Measurements from ENCODE around the gene SH3BP4. TPM values are rescaled to one million over a fixed set of nuclear protein-coding genes. Genes with fewer than 3 reads are reported as not detected.

SH3BP4 gene
- total and polyA plus RNA-seq, 4 donors: 4.1 to 18.4 (median 12.2) TPM

DNA sequence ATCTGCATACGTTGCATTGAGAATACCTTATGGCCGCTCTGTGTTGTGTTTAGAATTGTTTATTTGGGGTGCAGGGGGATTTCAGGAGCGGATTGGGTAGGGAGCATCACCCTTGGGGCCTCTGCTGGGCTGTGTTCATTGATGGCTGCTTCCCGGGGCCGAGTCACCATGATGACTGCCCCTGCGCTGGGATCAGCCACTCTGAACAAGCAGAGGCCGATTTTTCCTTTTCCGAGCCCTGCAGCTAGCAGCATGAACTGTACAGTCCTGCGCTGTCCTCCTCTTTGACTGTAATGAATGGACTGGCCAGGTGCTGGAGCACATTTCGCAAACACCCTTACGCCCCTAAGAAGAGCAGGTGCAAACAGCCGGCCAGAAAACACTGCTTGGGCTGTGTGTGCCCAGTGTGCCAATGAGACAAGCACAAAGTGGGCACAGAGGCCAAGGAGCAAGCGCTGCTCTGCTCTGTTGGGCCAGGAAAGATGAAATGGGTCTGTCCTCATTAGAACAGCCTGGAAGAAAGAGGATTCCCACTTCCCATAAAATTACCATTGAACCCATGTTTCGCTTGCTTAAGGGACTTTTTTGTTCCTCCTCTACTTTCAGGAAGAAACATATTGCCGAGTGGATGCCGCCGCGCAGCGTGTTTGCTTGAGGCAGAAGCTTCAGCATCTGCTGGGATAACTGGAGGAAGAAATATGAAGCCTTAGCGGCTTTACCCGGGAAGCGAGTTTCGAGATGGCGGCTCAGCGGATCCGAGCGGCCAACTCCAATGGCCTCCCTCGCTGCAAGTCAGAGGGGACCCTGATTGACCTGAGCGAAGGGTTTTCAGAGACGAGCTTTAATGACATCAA is 82.7 kb downstream of the SH3BP4 start:
- H3K27me3 ChIP-seq (ENCODE audit: control insufficient read depth in 4 of 4, insufficient read depth in 4 of 4, low read length in 3 of 4): no peaks in the 10 kb centered on the region
- WGBS: 95% methylated on average over 30 of the region's 30 CpGs
- peaks cover 0 to 12% (median 7%) of the 10 kb centered on the region in 4 donors for H3K36me3 ChIP-seq (ENCODE audit: control insufficient read depth in 4 of 4, insufficient read depth in 3 of 4, low read depth in 1 of 4, low read length in 3 of 4)
- no peaks in the 10 kb centered on the region for H3K9me3 ChIP-seq (ENCODE audit: control insufficient read depth in 4 of 4, low read length in 3 of 4)
- no peaks in the 10 kb centered on the region for H3K4me1 ChIP-seq (ENCODE audit: control insufficient read depth in 4 of 4, insufficient read depth in 4 of 4, low read length in 3 of 4)
- TF ChIP-seq SP1 (IDR thresholded peaks at IDR 0.05) (no peak), TAF1 (conservative IDR thresholded peaks at IDR 0.05) (no peak), YY1 (IDR thresholded peaks at IDR 0.05) (no peak)
- no peak overlapping the region for H3K9ac ChIP-seq (ENCODE audit: low read depth in 1 of 2, low read length in 2 of 2)
- H3K27ac ChIP-seq (ENCODE audit: low read depth in 1 of 2, low read length in 2 of 2): no peak overlapping the region
- DNase-seq (ENCODE audit: low spot score): no peak
- no peak overlapping the region for H3K4me3 ChIP-seq (ENCODE audit: low read depth in 1 of 3, low read length in 3 of 3)

DNA sequence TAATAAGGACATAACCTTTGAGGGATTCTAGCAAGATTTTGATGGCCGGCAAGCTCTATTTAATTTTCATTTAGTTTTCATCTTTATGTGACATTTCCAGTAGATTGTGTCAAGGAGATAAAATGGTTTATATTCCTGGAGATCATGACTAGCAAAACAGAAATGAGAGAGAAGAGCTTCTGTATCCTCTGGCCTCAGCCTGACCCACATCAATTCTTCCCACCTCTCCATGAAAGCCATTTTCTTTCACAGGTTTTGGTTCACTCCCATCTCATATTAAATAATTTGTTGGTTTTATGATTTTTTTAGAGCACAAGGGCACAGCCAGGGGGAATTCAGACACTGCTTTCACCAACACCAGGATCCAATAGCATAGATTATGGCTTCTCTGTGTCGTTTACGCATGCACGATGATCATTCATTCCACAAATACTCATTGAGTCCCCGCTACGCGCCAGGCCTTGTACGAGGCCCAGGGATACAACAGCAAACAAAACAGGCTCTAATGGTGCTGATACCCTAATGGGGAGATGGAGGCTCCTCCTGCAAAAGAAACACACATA is 85.9 kb downstream of the SH3BP4 start:
- TF ChIP-seq RAD21 (IDR thresholded peaks at IDR 0.05) (no peak), RXRA (IDR thresholded peaks at IDR 0.05) (no peak), NR2F2 (IDR thresholded peaks at IDR 0.05) (no peak), JUND (IDR thresholded peaks at IDR 0.05) (no peak), HNF4G (IDR thresholded peaks at IDR 0.05) (no peak), TAF1 (conservative IDR thresholded peaks at IDR 0.05) (no peak), GABPA (IDR thresholded peaks at IDR 0.05 in 1 of 2, conservative IDR thresholded peaks at IDR 0.05 in 1 of 2) (no peak), SP1 (IDR thresholded peaks at IDR 0.05) (no peak), HNF4A (conservative IDR thresholded peaks at IDR 0.05) (no peak), FOXA2 (IDR thresholded peaks at IDR 0.05) (no peak), YY1 (IDR thresholded peaks at IDR 0.05) (no peak), EGR1 (IDR thresholded peaks at IDR 0.05; ENCODE audit: low read depth in 2 of 2) (no peak)
- TF ChIP-seq, protein P1, sequence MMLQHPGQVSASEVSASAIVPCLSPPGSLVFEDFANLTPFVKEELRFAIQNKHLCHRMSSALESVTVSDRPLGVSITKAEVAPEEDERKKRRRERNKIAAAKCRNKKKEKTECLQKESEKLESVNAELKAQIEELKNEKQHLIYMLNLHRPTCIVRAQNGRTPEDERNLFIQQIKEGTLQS (IDR thresholded peaks at IDR 0.05): no peak
- TF ChIP-seq, protein P2, sequence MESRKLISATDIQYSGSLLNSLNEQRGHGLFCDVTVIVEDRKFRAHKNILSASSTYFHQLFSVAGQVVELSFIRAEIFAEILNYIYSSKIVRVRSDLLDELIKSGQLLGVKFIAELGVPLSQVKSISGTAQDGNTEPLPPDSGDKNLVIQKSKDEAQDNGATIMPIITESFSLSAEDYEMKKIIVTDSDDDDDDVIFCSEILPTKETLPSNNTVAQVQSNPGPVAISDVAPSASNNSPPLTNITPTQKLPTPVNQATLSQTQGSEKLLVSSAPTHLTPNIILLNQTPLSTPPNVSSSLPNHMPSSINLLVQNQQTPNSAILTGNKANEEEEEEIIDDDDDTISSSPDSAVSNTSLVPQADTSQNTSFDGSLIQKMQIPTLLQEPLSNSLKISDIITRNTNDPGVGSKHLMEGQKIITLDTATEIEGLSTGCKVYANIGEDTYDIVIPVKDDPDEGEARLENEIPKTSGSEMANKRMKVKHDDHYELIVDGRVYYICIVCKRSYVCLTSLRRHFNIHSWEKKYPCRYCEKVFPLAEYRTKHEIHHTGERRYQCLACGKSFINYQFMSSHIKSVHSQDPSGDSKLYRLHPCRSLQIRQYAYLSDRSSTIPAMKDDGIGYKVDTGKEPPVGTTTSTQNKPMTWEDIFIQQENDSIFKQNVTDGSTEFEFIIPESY (IDR thresholded peaks at IDR 0.05): no peak

DNA sequence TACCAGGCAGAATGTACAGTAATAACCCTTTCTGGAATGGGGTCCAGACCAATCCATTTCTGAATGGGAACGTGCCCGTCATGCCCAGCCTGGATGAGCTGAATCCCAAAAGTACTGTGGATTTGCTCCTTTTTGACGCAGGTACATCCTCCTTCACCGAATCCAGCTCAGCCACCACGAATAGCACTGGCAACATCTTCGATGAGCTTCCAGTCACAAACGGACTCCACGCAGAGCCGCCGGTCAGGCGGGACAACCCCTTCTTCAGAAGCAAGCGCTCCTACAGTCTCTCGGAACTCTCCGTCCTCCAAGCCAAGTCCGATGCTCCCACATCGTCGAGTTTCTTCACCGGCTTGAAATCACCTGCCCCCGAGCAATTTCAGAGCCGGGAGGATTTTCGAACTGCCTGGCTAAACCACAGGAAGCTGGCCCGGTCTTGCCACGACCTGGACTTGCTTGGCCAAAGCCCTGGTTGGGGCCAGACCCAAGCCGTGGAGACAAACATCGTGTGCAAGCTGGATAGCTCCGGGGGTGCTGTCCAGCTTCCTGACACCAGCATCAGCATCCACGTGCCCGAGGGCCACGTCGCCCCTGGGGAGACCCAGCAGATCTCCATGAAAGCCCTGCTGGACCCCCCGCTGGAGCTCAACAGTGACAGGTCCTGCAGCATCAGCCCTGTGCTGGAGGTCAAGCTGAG is 89.6 kb downstream of the SH3BP4 start:
- Histone ChIP-seq H3K9me3 (ENCODE audit: control insufficient read depth in 4 of 4, low read length in 3 of 4) (no peaks in the 10 kb centered on the region), H3K27me3 (ENCODE audit: control insufficient read depth in 4 of 4, insufficient read depth in 4 of 4, low read length in 3 of 4) (no peaks in the 10 kb centered on the region), H3K4me1 (ENCODE audit: control insufficient read depth in 4 of 4, insufficient read depth in 4 of 4, low read length in 3 of 4) (no peaks in the 10 kb centered on the region), H3K9ac (ENCODE audit: low read depth in 1 of 2, low read length in 2 of 2) (no peak overlapping the region), H3K27ac (ENCODE audit: low read depth in 1 of 2, low read length in 2 of 2) (no peak overlapping the region), H3K4me3 (ENCODE audit: low read depth in 1 of 3, low read length in 3 of 3) (no peak overlapping the region), H3K36me3 (ENCODE audit: control insufficient read depth in 4 of 4, insufficient read depth in 3 of 4, low read depth in 1 of 4, low read length in 3 of 4) (peaks cover 11 to 25% (median 24%) of the 10 kb centered on the region in 4 donors)
- no peak for DNase-seq (ENCODE audit: low spot score)
- WGBS: 94% methylated on average over 31 of the region's 31 CpGs
- TF ChIP-seq HNF4A (conservative IDR thresholded peaks at IDR 0.05) (no peak), HNF4G (IDR thresholded peaks at IDR 0.05) (no peak), JUND (IDR thresholded peaks at IDR 0.05) (no peak), GABPA (IDR thresholded peaks at IDR 0.05 in 1 of 2, conservative IDR thresholded peaks at IDR 0.05 in 1 of 2) (no peak), SP1 (IDR thresholded peaks at IDR 0.05) (no peak), NR2F2 (IDR thresholded peaks at IDR 0.05) (no peak), TAF1 (conservative IDR thresholded peaks at IDR 0.05) (no peak)
- TF ChIP-seq, protein P1 (IDR thresholded peaks at IDR 0.05): no peak
- TF ChIP-seq, protein P3, sequence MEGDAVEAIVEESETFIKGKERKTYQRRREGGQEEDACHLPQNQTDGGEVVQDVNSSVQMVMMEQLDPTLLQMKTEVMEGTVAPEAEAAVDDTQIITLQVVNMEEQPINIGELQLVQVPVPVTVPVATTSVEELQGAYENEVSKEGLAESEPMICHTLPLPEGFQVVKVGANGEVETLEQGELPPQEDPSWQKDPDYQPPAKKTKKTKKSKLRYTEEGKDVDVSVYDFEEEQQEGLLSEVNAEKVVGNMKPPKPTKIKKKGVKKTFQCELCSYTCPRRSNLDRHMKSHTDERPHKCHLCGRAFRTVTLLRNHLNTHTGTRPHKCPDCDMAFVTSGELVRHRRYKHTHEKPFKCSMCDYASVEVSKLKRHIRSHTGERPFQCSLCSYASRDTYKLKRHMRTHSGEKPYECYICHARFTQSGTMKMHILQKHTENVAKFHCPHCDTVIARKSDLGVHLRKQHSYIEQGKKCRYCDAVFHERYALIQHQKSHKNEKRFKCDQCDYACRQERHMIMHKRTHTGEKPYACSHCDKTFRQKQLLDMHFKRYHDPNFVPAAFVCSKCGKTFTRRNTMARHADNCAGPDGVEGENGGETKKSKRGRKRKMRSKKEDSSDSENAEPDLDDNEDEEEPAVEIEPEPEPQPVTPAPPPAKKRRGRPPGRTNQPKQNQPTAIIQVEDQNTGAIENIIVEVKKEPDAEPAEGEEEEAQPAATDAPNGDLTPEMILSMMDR (IDR thresholded peaks at IDR 0.05; ENCODE audit: low read depth, low read length, missing input control): no peak
- TF ChIP-seq, protein P4, sequence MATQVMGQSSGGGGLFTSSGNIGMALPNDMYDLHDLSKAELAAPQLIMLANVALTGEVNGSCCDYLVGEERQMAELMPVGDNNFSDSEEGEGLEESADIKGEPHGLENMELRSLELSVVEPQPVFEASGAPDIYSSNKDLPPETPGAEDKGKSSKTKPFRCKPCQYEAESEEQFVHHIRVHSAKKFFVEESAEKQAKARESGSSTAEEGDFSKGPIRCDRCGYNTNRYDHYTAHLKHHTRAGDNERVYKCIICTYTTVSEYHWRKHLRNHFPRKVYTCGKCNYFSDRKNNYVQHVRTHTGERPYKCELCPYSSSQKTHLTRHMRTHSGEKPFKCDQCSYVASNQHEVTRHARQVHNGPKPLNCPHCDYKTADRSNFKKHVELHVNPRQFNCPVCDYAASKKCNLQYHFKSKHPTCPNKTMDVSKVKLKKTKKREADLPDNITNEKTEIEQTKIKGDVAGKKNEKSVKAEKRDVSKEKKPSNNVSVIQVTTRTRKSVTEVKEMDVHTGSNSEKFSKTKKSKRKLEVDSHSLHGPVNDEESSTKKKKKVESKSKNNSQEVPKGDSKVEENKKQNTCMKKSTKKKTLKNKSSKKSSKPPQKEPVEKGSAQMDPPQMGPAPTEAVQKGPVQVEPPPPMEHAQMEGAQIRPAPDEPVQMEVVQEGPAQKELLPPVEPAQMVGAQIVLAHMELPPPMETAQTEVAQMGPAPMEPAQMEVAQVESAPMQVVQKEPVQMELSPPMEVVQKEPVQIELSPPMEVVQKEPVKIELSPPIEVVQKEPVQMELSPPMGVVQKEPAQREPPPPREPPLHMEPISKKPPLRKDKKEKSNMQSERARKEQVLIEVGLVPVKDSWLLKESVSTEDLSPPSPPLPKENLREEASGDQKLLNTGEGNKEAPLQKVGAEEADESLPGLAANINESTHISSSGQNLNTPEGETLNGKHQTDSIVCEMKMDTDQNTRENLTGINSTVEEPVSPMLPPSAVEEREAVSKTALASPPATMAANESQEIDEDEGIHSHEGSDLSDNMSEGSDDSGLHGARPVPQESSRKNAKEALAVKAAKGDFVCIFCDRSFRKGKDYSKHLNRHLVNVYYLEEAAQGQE (IDR thresholded peaks at IDR 0.05): no peak

More for the DNA sequence above, 85.9 kb downstream of the SH3BP4 start:
- peaks cover 8 to 30% (median 25%) of the 10 kb centered on the region in 4 donors for H3K36me3 ChIP-seq (ENCODE audit: control insufficient read depth in 4 of 4, insufficient read depth in 3 of 4, low read depth in 1 of 4, low read length in 3 of 4)
- H3K27me3 ChIP-seq (ENCODE audit: control insufficient read depth in 4 of 4, insufficient read depth in 4 of 4, low read length in 3 of 4): no peaks in the 10 kb centered on the region
- H3K4me3 ChIP-seq (ENCODE audit: low read depth in 1 of 3, low read length in 3 of 3): no peak overlapping the region
- no peaks in the 10 kb centered on the region for H3K4me1 ChIP-seq (ENCODE audit: control insufficient read depth in 4 of 4, insufficient read depth in 4 of 4, low read length in 3 of 4)
- 97% methylated on average over 8 of the region's 8 CpGs for WGBS
- no peaks in the 10 kb centered on the region for H3K9me3 ChIP-seq (ENCODE audit: control insufficient read depth in 4 of 4, low read length in 3 of 4)
- DNase-seq (ENCODE audit: low spot score): no peak
- no peak overlapping the region for H3K9ac ChIP-seq (ENCODE audit: low read depth in 1 of 2, low read length in 2 of 2)
- H3K27ac ChIP-seq (ENCODE audit: low read depth in 1 of 2, low read length in 2 of 2): no peak overlapping the region
